Body of pancreas (tissue), 4 donors: Measurements from ENCODE around the gene PPP1R3C. TPM values are rescaled to one million over a fixed set of nuclear protein-coding genes. Genes with fewer than 3 reads are reported as not detected.

ENCODE experiments used
- ATAC-seq: fragments of 150-250 bp; one replicate; pipeline ENCODE4 v1.9.1; 2016
- DNase-seq, 4 donors: peaks; one replicate each; pipeline ENCODE4 v3.0.0-alpha.2; 2019
- H3K27ac ChIP-seq, 4 donors: fragments of 200-600 bp; sonication (generic); 1 replicate in 3 of 4; 2 replicates in 1 of 4; pipeline versions ENCODE4 v1.5.1 to v1.6.1; 2016 to 2019; ENCODE audit warnings: mild to moderate bottlenecking in 1 of 4, mixed read lengths in 1 of 4, moderate library complexity in 1 of 4
- H3K27me3 ChIP-seq, 2 donors: fragments of 200-600 bp; sonication (generic); one replicate each; pipeline ENCODE4 v1.6.0; 2016; ENCODE audit warnings: mild to moderate bottlenecking in 1 of 2
- H3K36me3 ChIP-seq, 2 donors: fragments of 200-600 bp; sonication (generic); replicated peaks in 1 of 2; 2 replicates each; pipeline ENCODE4 v1.5.1; 2016; ENCODE audit warnings: low read depth in 2 of 2; ENCODE audit not compliant: insufficient read depth in 1 of 2
- H3K4me1 ChIP-seq: fragments of 200-600 bp; sonication (generic); one replicate; pipeline ENCODE4 v1.6.0; 2016
- H3K4me3 ChIP-seq, 2 donors: fragments of 200-600 bp; sonication (generic); 1 replicate in 1 of 2; 2 replicates in 1 of 2; pipeline ENCODE4 v1.5.1; 2016 to 2019
- H3K9me3 ChIP-seq, 3 donors: fragments of 200-600 bp; sonication (generic); 1 replicate in 2 of 3; 2 replicates in 1 of 3; pipeline ENCODE4 v1.5.1; 2016
- POLR2A ChIP-seq, 3 donors: fragments of 450-650 bp; IDR thresholded peaks; one replicate each; pipeline ENCODE4 v1.6.1; 2016; ENCODE audit warnings: antibody characterized with exemption in 3 of 3, mild to moderate bottlenecking in 2 of 3
- WGBS, 2 donors: methylation state at CpG; one replicate each; pipeline ENCODE4 v1.1.5; 2017; 5-methylcytosine and 5-hydroxymethylcytosine counted together
- intact Hi-C: fragments of 100-400 bp; cut with DNase I; formaldehyde crosslinking; loops from one replicate; pipeline ENCODE4 v1.15.1; 2023
- total RNA-seq, 2 donors: library from RNA; depleted of rRNA; stranded (reverse); fragments of >200 nt; gene quantifications; one replicate each; pipeline ENCODE4 v1.1.0, GENCODE V29; 2016
- TF ChIP-seq, protein P1 (sequence below), 7 experiments: fragments of 450-650 bp in 4 of 7; fragments of 200-600 bp in 3 of 7; sonication (generic) in 3 of 7; IDR thresholded peaks; one replicate each; pipeline ENCODE4 v1.5.1; 2016 to 2019; ENCODE audit warnings: antibody characterized with exemption in 7 of 7

PPP1R3C gene
- total RNA-seq, 2 donors from 2014 or later = 9.6 to 15.6 TPM

DNA sequence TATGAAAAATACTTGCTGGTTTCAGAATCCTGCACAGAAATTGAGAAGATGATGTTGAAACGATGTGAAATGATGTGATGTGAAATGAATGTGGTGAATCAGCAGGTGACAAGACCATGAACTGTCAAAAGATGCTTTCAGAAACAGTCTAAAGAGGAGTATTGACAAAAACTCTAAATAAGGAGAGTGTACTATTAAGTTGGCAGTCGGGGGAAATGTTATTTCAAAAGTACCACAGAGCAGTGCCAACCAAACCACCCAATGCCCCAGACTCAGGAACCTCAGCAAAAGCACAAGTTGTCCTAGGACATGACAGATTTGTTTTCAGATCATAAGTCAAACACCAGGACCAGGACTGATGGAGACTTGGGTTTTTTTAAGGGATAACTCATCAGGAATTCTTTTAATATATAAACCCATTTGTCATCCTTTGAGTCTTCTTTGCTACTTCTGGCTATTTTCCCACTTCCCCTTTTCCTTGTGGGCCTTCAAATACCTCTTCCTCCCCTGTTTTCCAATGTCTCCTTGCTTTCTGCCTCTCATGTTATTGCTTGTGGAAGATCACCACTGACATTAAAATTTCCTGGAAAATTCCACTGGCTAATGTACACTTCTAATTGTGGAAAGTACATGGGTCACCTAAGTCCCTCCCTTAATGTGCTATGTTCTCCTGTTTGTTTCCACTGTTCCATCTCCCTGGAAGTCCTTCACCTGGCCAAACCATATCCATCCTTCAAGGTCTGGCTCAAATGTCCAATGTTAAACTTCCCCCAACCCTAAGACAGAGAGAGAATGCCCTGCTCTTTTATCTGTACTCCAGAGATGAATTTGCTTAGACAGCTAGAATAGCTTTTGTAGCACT is 10.2 kb upstream of the PPP1R3C start:
- WGBS, 2 donors = 68 to 81% methylated on average over 2 of the region's 2 CpGs
- TF ChIP-seq, protein P1, sequence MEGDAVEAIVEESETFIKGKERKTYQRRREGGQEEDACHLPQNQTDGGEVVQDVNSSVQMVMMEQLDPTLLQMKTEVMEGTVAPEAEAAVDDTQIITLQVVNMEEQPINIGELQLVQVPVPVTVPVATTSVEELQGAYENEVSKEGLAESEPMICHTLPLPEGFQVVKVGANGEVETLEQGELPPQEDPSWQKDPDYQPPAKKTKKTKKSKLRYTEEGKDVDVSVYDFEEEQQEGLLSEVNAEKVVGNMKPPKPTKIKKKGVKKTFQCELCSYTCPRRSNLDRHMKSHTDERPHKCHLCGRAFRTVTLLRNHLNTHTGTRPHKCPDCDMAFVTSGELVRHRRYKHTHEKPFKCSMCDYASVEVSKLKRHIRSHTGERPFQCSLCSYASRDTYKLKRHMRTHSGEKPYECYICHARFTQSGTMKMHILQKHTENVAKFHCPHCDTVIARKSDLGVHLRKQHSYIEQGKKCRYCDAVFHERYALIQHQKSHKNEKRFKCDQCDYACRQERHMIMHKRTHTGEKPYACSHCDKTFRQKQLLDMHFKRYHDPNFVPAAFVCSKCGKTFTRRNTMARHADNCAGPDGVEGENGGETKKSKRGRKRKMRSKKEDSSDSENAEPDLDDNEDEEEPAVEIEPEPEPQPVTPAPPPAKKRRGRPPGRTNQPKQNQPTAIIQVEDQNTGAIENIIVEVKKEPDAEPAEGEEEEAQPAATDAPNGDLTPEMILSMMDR (IDR thresholded peaks at IDR 0.05) = no peak
- no peak for TF ChIP-seq POLR2A (IDR thresholded peaks at IDR 0.05)

DNA sequence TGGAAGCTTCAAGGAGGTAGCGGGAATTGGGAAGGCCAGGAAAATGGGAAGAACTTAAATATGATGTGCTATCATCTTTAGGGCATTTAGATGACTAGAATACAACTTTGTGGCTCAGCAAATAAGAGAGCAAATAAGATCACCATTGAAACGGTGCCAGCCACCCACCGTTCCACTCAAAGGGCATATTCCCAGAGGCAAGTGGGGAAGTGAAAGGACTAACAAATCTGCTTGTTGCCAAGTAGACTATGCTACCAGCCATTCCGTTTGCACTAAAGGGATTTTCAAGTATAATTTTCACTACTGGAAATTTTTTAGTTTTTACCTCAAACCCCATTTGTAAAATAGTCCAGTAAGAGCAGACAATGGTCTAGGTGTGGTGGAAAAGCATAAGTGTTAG is 4.0 kb upstream of the PPP1R3C start:
- Histone ChIP-seq H3K4me3 (no peak overlapping the region), H3K27me3 (no peaks in the 10 kb centered on the region), H3K9me3 (no peaks in the 10 kb centered on the region), H3K27ac (no peak overlapping the region), H3K4me1 (peaks cover 22% of the 10 kb centered on the region), H3K36me3 (no peaks in the 10 kb centered on the region)
- intact Hi-C loops = loop anchor here (5.0 kb wide), 2 partner anchors 85 to 145 kb away; no protein-coding TSS in a partner anchor
- TF ChIP-seq POLR2A (IDR thresholded peaks at IDR 0.05) = no peak
- TF ChIP-seq, protein P1 (IDR thresholded peaks at IDR 0.05) = no peak
- whole genome bisulfite sequencing, 2 donors = 77 to 79% methylated on average over 4 of the region's 4 CpGs
- DNase-seq (no peak), ATAC-seq (no peak)

More for the DNA sequence above, 10.2 kb upstream of the PPP1R3C start:
- no peaks in the 10 kb centered on the region for H3K4me1 ChIP-seq
- no peak for ATAC-seq
- no peaks in the 10 kb centered on the region for H3K27me3 ChIP-seq
- no peak overlapping the region for H3K4me3 ChIP-seq
- DNase-seq = no peak
- intact Hi-C loops = no loop called here
- H3K9me3 ChIP-seq = no peaks in the 10 kb centered on the region
- H3K27ac ChIP-seq = no peak overlapping the region
- no peaks in the 10 kb centered on the region for H3K36me3 ChIP-seq

GRCh38 chr10:91635401-91636400 is 2.8 kb upstream of the PPP1R3C start:
- intact Hi-C loops = loop anchor here (5.0 kb wide), 2 partner anchors 83 to 143 kb away; no protein-coding TSS in a partner anchor

DNA sequence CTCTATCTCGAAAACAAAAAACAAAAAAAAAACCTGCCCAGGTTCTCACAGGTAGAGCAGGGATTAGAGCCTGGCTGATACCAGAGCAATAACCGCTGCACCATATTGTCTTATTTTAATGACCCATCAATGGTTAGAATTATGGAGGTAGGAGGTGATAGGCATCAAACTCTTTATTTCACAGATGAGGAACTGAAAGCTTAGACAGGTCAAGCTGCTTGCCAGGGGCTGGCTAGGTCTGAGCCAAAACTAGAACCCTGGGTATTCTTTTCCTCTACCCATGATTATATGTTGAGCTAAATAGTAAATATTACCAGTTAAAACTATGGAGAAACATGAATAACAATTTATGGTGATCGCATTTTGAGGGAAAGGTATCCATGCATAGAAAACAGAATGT is 2.0 kb upstream of the PPP1R3C start:
- no peak for TF ChIP-seq POLR2A (IDR thresholded peaks at IDR 0.05)
- TF ChIP-seq, protein P1 (IDR thresholded peaks at IDR 0.05) = no peak
- Histone ChIP-seq H3K9me3 (no peaks in the 10 kb centered on the region), H3K36me3 (no peaks in the 10 kb centered on the region), H3K4me1 (peaks cover 30% of the 10 kb centered on the region), H3K27me3 (no peaks in the 10 kb centered on the region), H3K4me3 (no peak overlapping the region), H3K27ac (no peak overlapping the region)
- intact Hi-C loops = loop anchor here (5.0 kb wide), 2 partner anchors 83 to 143 kb away; no protein-coding TSS in a partner anchor
- ATAC-seq (no peak), DNase-seq (no peak)
- 76% methylated on average over 3 of the region's 3 CpGs for WGBS, 2 donors

More at GRCh38 chr10:91635401-91636400, 2.8 kb upstream of the PPP1R3C start:
- Histone ChIP-seq H3K27ac (no peak overlapping the region), H3K9me3 (no peaks in the 10 kb centered on the region), H3K4me1 (peaks cover 22% of the 10 kb centered on the region), H3K36me3 (no peaks in the 10 kb centered on the region), H3K4me3 (no peak overlapping the region), H3K27me3 (no peaks in the 10 kb centered on the region)
- WGBS, 2 donors = 46 to 51% methylated on average over 10 of the region's 10 CpGs
- DNase-seq (peak; percentile 80 to 87 (median 82)), ATAC-seq (peak; percentile 45)
- TF ChIP-seq, protein P1 (IDR thresholded peaks at IDR 0.05) = peak; percentile 56 to 95 (median 91)
- TF ChIP-seq POLR2A (IDR thresholded peaks at IDR 0.05) = no peak
